Measurements from ENCODE around the gene OR10A6. TPM values are rescaled to one million over a fixed set of nuclear protein-coding genes. Genes with fewer than 3 reads are reported as not detected.

The OR10A6 gene
- total RNA-seq, 2 donors from 2014 or later, result not detected

GRCh38 chr11:7941608-7942007 lies 10.5 kb upstream of the OR10A6 start, which contains the start of gene OR10A3:
Gene OR10A3 (minus strand): TSS chr11:7941708. CDS start chr11:7939520, 2,188 bp downstream.
- H3K36me3 ChIP-seq (ENCODE audit: control insufficient read depth, insufficient read depth, low read length), result no peaks in the 10 kb centered on the region
- Mint-ChIP-seq H3K4me1 (peaks cover 5% of the 10 kb centered on the region), H3K27me3 (ENCODE audit: insufficient read depth) (no peaks in the 10 kb centered on the region), H3K27ac (no peak within 1 kb of the TSS), H3K4me3 (no peak within 1 kb of the TSS), H3K36me3 (ENCODE audit: low read depth) (no peaks in the 10 kb centered on the region), H3K9me3 (peaks cover 15% of the 10 kb centered on the region)
- no peak within 1 kb of the TSS for H3K4me3 ChIP-seq (ENCODE audit: low read length)
- TF ChIP-seq CTCF (conservative IDR thresholded peaks at IDR 0.05), result no peak
- H3K27ac ChIP-seq (ENCODE audit: low read depth, low read length), result no peak within 1 kb of the TSS
- peaks cover 26% of the 10 kb centered on the region for H3K9me3 ChIP-seq (ENCODE audit: control insufficient read depth, low read length)
- no peak within 1 kb of the TSS for H3K9ac ChIP-seq (ENCODE audit: extremely low read depth, low read length, poor library complexity, severe bottlenecking)
- WGBS, 2 experiments (ENCODE audit: insufficient coverage in 1 of 2, insufficient read length in 1 of 2), result 92% methylated on average over 2 of the region's 2 CpGs; no CpG with 5 or more reads in 1 of the 2 experiments
- no peaks in the 10 kb centered on the region for H3K4me1 ChIP-seq (ENCODE audit: control insufficient read depth, insufficient read depth, low read length)
- DNase-seq, result no peak
- H3K27me3 ChIP-seq (ENCODE audit: control insufficient read depth, insufficient read depth, low read length, poor library complexity, severe bottlenecking), result no peaks in the 10 kb centered on the region

GRCh38 chr11:7941146-7941545 lies 10.1 kb upstream of the OR10A6 start:
- DNase-seq, result no peak
- H3K4me3 ChIP-seq (ENCODE audit: low read length), result no peak overlapping the region
- H3K36me3 ChIP-seq (ENCODE audit: control insufficient read depth, insufficient read depth, low read length), result no peaks in the 10 kb centered on the region
- no peak overlapping the region for H3K27ac Mint-ChIP-seq
- H3K4me3 Mint-ChIP-seq, result no peak overlapping the region
- H3K4me1 Mint-ChIP-seq, result peaks cover 5% of the 10 kb centered on the region
- no peak overlapping the region for H3K27ac ChIP-seq (ENCODE audit: low read depth, low read length)
- H3K27me3 Mint-ChIP-seq (ENCODE audit: insufficient read depth), result no peaks in the 10 kb centered on the region
- no peaks in the 10 kb centered on the region for H3K4me1 ChIP-seq (ENCODE audit: control insufficient read depth, insufficient read depth, low read length)
- H3K9ac ChIP-seq (ENCODE audit: extremely low read depth, low read length, poor library complexity, severe bottlenecking), result no peak overlapping the region
- WGBS, 2 experiments (ENCODE audit: insufficient coverage in 1 of 2, insufficient read length in 1 of 2), result 88% methylated on average over 3 of the region's 5 CpGs; no CpG with 5 or more reads in 1 of the 2 experiments
- no peak for TF ChIP-seq CTCF (conservative IDR thresholded peaks at IDR 0.05)
- no peaks in the 10 kb centered on the region for H3K36me3 Mint-ChIP-seq (ENCODE audit: low read depth)
- H3K9me3 Mint-ChIP-seq, result peaks cover 15% of the 10 kb centered on the region
- peaks cover 26% of the 10 kb centered on the region for H3K9me3 ChIP-seq (ENCODE audit: control insufficient read depth, low read length)
- H3K27me3 ChIP-seq (ENCODE audit: control insufficient read depth, insufficient read depth, low read length, poor library complexity, severe bottlenecking), result no peaks in the 10 kb centered on the region

GRCh38 chr11:7936615-7937014 lies 5.5 kb upstream of the OR10A6 start:
- Mint-ChIP-seq H3K4me3 (no peak overlapping the region), H3K27me3 (ENCODE audit: insufficient read depth) (no peaks in the 10 kb centered on the region), H3K4me1 (peaks cover 5% of the 10 kb centered on the region), H3K36me3 (ENCODE audit: low read depth) (peaks cover 13% of the 10 kb centered on the region), H3K9me3 (peaks cover 11% of the 10 kb centered on the region), H3K27ac (no peak overlapping the region)
- H3K4me3 ChIP-seq (ENCODE audit: low read length), result no peak overlapping the region
- H3K27ac ChIP-seq (ENCODE audit: low read depth, low read length), result no peak overlapping the region
- WGBS, 2 experiments (ENCODE audit: insufficient coverage in 1 of 2, insufficient read length in 1 of 2), result 92% methylated on average over 1 of the region's 1 CpG; no CpG with 5 or more reads in 1 of the 2 experiments
- H3K27me3 ChIP-seq (ENCODE audit: control insufficient read depth, insufficient read depth, low read length, poor library complexity, severe bottlenecking), result no peaks in the 10 kb centered on the region
- H3K4me1 ChIP-seq (ENCODE audit: control insufficient read depth, insufficient read depth, low read length), result no peaks in the 10 kb centered on the region
- peaks cover 5% of the 10 kb centered on the region for H3K9me3 ChIP-seq (ENCODE audit: control insufficient read depth, low read length)
- no peak for TF ChIP-seq CTCF (conservative IDR thresholded peaks at IDR 0.05)
- no peak for DNase-seq
- no peaks in the 10 kb centered on the region for H3K36me3 ChIP-seq (ENCODE audit: control insufficient read depth, insufficient read depth, low read length)
- no peak overlapping the region for H3K9ac ChIP-seq (ENCODE audit: extremely low read depth, low read length, poor library complexity, severe bottlenecking)
